ENCODE results near the gene SNX9. TPM values are rescaled to one million over a fixed set of nuclear protein-coding genes. Genes with fewer than 3 reads are reported as not detected.

SNX9 gene
- total RNA-seq, 1 experiment from 2014 or later: 31.3 TPM

GRCh38 chr6:157868835-157869234 lies 45.8 kb downstream of the SNX9 start:
- Histone ChIP-seq H3K27ac (ENCODE audit: insufficient read length, low read depth, low read length) (no peak overlapping the region), H2BK20ac (ENCODE audit: low read depth, low read length, poor library complexity, severe bottlenecking) (no peak overlapping the region)
- no CpG with 5 or more reads among the region's 10 CpGs for WGBS (ENCODE audit: extremely low coverage, insufficient read length, low lambda C conversion rate)

More at GRCh38 chr6:157868835-157869234, 45.8 kb downstream of the SNX9 start:
- H3K9me3 Mint-ChIP-seq: no peaks in the 10 kb centered on the region
- Histone ChIP-seq H3K79me2 (ENCODE audit: insufficient read depth, low read length) (no peaks in the 10 kb centered on the region; the same call in 1 of the 2 replicates), H3K9ac (ENCODE audit: extremely low read depth, insufficient read length, low read length) (no peak overlapping the region), H2BK15ac (ENCODE audit: low read depth, low read length) (no peak overlapping the region), H2BK120ac (ENCODE audit: low read depth, low read length, poor library complexity, severe bottlenecking) (no peak overlapping the region), H4K20me1 (ENCODE audit: control insufficient read depth, insufficient read depth, insufficient read length) (no peaks in the 10 kb centered on the region), H4K91ac (ENCODE audit: insufficient read length, low read depth, low read length) (no peak overlapping the region), H2AK5ac (ENCODE audit: insufficient read length, low read length) (no peak overlapping the region), H3K27me3 (ENCODE audit: insufficient read depth, low read length) (no peaks in the 10 kb centered on the region), H3K4ac (ENCODE audit: low read depth, low read length) (no peak overlapping the region), H4K5ac (ENCODE audit: insufficient read length, low read depth, low read length) (no peak overlapping the region), H3K14ac (ENCODE audit: insufficient read depth, low read length) (no peak overlapping the region), H2AFZ (ENCODE audit: low read length) (no peak overlapping the region), H3K23me2 (ENCODE audit: insufficient read length, low read depth, low read length, poor library complexity, severe bottlenecking) (no peaks in the 10 kb centered on the region), H2BK12ac (ENCODE audit: insufficient read length, low read depth, low read length) (no peak overlapping the region), H4K8ac (replicated peaks; ENCODE audit: insufficient read length, low read depth, low read length) (no peak overlapping the region), H3K4me1 (ENCODE audit: insufficient read depth, low read length) (no peaks in the 10 kb centered on the region), H3K9me3 (ENCODE audit: control insufficient read depth, low read depth, low read length) (no peaks in the 10 kb centered on the region), H3K79me1 (ENCODE audit: insufficient read depth, low read depth, low read length, poor library complexity, severe bottlenecking) (peaks cover 4% of the 10 kb centered on the region), H3K23ac (ENCODE audit: insufficient read length, low read depth, low read length) (no peak overlapping the region), H3K18ac (ENCODE audit: insufficient read length, low read depth, low read length) (no peak overlapping the region), H3K56ac (ENCODE audit: insufficient read length, low read depth, low read length) (no peak overlapping the region), H3T11ph (ENCODE audit: low read length) (no peak overlapping the region), H3K4me2 (ENCODE audit: insufficient read depth, insufficient read length, low read length) (no peak overlapping the region), H2BK5ac (ENCODE audit: insufficient read length, low read length) (no peak overlapping the region)
- H3K4me1 Mint-ChIP-seq: peaks cover 0 to 14% of the 10 kb centered on the region in 2 experiments; a peak in 2 of 4 replicates
- TF ChIP-seq CTCF (conservative IDR thresholded peaks at IDR 0.05): no peak
- no peaks in the 10 kb centered on the region for H3K27me3 Mint-ChIP-seq (ENCODE audit: low read depth)
- no peak for DNase-seq
- H3K4me3 Mint-ChIP-seq: no peak overlapping the region
- H3K36me3 Mint-ChIP-seq (ENCODE audit: insufficient read depth in 1 of 3, low read depth in 3 of 3): peaks cover under 1 to 17% (median 8%) of the 10 kb centered on the region in 3 experiments; a peak in 4 of 7 replicates
- H3K27ac Mint-ChIP-seq: no peak overlapping the region

Measured in H9 (cell line).